Tongue (tissue), 2 donors: ENCODE results near the gene SPTBN1. TPM values are rescaled to one million over a fixed set of nuclear protein-coding genes. Genes with fewer than 3 reads are reported as not detected.
"Not testable (repeated sequence)": the region's sequence is repeated elsewhere in the genome, so short reads cannot be mapped to it uniquely, and the experiment has no call there.

ENCODE experiments used
- DNase-seq: peaks from one replicate; pipeline ENCODE4 v3.0.0-alpha.2; 2015
- total RNA-seq: library from RNA; depleted of rRNA; stranded (reverse); fragments of >200 nt; gene quantifications from one replicate; pipeline ENCODE4 v1.2.3, GENCODE V29; 2014

SPTBN1 gene
- total RNA-seq, 1 donor from 2014 or later = 402 TPM

DNA sequence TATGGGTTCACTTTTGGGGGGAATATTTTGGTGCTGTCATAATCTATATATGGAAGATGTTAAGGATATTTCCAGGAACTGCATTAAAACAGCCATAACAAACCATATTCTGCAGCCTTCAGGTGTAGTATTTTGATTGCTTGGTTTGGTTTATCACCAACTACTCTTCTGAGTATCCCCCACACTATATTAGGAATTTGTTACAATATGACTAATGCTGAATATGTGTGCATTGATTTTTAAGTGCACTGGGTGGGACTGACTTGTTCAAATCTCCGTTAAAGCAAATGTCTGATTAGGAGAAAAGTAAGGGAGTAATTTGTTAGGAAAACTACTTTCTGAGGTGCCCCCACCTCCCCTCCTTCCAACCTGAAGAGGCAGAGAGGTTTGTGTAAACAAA is 47.7 kb downstream of the SPTBN1 start:
- DNase-seq = no peak

DNA sequence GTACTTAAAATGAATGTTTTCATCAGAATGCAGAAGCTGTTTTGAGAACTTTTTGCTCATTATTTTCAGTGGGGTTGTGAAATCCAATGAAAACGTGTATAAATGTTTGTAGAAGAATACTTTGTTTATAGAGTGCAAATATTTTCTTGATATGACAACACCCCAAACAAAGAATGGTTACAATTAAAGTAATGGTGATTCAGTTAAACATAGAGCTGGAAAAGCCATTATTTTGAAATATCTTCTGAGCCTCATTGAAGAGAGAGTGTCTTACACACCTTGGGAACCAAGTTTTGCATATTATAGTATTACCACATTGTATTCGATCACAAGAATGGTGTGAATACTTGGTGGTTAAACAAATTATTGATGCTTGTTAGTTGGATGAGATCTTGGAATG is 48.7 kb downstream of the SPTBN1 start:
- no peak for DNase-seq

DNA sequence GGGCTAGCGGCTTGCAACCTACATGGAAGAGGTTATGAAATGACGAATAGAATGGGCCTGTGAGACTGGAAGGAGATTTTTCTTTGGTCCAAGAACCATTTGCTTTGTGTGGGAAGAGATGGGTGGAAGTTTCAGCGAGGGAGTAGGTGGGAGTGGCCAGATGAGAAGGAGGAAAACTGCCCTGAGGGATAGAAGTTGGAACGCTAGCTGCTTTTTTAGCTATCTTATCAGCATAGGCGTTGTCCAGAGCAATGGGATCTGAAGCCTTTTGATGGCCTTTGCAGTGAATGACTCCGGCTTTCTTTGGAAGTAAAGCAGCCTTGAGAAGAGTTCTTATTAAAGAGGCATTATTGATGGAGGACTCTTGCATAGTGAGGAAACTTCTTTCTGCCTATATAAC is 52.4 kb downstream of the SPTBN1 start:
- no peak for DNase-seq

DNA sequence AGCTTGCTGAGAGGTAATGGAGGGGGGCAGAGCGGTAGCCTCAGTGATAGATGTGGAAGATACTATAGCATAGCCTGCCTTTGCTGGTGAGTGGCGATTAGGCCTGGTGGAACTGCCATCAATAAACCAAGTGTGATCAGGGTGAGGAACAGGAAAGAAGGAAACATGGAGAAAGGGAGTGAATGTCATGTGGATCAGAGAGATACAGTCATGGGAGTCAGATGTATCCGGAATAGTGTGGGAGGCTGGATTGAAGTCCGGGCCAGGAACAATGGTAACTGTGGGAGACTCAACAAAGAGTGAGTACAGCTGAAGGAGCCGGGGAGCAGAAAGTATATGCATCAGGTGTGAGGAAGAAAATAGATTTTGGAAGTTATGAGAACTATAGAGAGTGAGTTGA is 52.9 kb downstream of the SPTBN1 start:
- not testable (repeated sequence) for DNase-seq

DNA sequence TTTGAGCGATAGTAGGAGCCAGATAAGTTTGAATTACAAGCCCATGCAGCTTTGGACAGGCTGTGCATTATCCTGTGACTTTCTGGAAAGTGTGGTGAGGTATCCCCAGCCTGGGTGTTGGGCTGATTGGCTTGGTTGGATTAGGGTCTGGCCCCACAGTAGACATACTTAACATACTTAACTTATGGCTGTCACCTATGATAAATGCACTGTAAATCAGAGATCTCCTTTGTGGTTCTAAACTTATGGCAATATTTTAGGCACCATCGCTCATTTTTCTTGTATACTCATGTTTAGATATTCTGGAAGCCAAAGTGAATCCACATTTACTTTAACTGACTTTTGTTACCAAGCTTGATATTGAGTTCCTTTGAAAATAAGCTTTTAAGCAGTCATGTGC is 54.8 kb downstream of the SPTBN1 start:
- no peak for DNase-seq

DNA sequence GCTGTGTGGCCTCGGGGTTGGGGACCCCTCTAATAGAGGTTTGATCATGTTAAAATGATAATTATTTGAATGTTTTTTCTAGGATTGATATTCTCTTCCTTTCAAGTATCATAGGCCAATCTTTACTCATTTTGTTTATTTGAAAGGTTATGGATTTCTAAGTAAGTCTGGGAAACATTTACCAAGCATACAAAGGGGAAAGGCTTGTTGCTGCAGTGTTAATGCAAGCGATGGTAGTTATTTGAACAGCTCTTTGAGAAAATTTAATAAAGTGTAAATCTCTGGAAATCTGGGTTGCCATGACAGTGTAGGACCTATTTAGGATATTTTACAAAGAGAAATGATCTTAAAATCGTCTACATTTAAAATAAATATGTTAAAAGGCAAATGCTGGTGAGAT is 56.1 kb downstream of the SPTBN1 start:
- no peak for DNase-seq

DNA sequence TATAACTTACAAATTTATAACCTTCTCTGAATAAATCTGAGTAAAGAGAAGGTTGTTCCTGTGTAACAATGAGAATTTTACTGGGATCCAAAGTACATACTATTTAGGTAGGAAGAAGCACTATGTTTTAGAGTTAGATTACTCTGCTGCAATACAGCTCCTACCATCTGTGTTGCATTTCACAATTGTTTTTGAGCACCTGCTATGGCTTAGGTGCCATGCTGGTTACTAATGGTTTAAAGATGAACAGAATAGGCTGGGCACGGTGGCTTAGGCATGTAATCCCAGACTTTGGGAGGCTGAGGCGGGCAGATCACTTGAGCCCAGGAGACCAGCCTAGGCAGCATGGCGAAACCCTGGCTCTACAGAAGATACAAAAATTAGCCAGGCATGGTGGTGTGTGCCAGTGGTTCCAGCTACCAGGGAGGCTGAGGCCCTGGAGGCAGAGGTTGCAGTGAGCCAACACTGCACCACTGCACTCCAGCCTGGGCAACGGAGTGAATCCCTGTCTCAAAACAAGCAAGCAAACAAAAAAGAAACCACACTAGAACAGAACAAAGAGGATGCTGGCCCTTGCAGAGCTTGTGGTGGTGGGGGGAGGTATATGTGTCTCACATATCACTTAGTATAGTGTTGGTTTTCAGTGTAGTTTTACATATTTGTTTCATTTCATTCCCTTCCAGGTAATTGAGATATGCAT is 56.7 kb downstream of the SPTBN1 start:
- DNase-seq = no peak

DNA sequence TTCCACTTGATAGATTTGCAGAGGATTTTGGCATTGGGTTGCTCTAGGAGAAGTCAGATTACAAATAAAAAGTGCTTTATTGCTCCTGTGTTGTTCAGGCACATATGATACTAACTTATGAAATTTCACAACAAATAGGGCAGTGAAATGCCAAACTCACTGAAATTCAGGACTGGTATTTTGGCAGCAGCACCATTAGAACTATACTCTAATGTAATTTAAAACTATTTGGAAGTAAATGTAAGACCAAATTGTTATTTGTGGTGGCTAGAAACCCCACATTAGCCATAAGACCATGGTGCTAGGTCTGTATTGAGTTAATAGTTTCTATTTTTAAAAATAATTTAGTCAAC is 57.2 kb downstream of the SPTBN1 start:
- no peak for DNase-seq

DNA sequence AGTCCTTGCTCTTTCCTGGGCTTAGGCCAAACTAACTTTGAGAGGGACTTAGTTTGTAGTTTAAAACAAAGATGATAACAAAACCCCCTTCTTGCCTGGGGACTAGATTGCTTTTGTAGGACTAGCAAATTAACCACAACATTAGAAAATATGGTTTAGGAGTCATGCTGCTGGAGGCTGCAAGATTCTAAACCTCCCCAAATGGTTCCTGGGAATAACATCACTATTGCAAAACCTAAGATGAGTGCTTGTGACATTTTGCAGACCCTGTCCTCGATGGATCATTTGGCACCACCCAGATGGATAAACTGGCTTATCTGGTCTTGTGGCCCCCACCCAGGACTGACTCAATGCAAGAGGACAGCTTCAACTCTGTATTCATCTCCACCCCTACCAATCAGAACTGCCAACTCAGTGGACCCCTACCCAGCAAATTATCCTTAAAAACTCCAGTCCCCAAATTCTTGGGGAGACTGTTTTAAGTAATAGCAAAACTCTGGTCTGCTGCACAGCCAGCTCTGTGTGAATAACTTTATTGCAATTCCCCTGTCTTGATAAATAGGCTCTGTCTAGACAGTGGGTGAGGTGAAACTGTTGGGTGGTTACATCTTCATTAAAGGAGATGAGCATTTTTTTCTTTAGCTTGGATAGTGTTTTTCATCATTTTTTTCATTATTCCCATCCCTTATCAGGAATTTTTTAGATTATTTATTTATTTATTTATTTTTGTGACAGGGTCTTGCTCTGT is 58.9 kb downstream of the SPTBN1 start:
- no peak for DNase-seq

DNA sequence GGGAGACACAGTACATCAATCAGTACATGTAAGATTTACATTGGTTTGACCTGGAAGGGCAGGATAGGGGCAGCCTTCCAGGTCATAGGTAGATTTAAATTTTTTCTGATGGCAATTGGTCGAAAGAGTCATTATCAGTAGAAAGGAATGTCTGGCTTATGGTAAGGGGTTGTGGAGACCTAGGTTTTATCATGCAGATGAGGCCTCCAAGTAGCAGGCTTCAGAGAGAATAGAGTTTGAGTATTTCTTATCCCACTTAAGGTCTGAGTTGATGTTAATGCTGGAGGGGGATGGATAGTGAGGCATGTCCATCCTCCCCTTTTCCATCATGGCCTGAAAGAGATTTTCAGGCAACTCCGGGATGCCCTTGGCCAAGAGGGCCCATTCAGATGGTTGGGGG is 60.7 kb downstream of the SPTBN1 start:
- DNase-seq = no peak

DNA sequence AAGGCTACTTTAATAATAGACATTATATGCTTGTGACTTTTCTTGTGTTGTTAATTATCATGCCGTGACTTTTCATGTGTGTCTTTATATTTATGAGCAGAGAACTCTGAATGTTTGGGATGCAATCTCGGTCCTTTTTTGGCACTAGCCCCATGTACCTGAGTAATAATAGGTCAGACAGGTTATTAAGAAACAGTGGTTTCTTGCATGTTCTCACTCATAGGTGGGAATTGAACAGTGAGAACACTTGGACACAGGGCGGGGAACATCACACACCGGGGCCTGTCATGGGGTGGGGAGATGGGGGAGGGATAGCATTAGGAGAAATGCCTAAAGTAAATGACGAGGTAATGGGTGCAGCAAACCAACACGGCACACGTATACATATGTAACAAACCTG is 61.9 kb downstream of the SPTBN1 start:
- not testable (repeated sequence) for DNase-seq

DNA sequence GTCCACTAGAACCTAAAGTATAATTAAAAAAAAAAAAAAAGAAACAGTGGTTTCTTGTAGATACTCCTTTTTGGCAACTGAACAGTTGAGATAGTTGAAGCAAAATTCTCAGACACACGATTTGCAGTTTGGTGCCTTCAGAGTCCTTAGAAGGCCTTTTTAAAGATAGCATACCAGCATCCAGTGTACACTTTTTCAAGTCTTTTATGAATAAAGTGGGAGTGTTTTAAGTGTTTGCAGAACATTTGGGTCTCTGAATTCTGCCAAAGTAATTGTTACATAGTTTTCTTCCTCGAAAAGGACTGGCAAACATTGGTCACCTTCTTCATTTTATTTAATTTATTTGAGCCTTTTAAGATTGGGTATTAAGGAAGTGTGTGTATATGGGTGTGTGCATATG is 62.3 kb downstream of the SPTBN1 start:
- no peak for DNase-seq

DNA sequence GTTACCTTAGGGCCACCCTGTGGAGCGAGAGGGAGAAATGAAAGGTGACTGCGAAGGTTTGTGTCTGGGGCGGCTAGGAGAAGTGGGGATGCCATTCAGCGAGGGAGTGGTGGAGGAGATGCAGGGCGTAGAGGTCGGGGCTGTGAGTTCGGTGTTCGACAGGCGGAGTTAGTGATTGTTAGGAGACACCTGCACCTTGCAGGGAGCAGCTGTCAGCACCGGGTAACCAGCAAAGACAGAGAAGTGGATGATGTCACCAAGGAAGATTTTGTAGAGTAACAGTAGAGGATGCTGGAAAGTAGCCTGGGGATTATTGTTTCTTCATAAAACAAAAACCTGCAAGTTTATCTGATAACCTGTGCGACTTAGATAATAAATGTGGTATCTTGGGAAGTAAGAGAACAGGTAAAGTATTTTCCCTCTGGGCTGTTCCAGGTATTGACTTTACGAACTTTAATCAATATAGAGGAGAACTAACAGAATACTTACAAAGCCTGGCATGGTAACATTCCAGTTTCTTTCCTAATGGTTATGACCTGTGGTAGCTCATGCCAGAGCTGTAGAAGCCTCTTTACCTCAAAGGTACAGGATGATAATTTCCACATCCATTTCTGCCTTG is 63.8 kb downstream of the SPTBN1 start:
- no peak for DNase-seq

DNA sequence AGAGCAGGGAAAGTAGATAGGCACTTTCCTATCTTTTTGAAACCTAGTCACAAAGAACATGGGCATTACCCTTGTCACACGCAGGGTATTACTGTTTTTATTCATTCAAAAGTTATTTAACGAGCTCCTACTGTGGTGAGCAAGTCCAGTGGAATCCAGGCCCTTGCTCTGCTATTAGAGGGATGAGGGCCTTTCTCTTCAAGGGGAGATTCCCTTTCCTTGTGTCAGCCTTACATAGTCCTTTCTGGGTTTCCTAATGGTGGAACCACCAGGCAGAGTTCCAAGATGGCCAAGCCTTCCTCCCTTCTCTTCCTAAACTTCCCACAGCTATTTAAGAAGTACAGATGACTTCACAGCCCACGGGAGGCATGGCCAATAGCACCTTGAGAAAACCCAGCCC is 64.6 kb downstream of the SPTBN1 start:
- no peak for DNase-seq

DNA sequence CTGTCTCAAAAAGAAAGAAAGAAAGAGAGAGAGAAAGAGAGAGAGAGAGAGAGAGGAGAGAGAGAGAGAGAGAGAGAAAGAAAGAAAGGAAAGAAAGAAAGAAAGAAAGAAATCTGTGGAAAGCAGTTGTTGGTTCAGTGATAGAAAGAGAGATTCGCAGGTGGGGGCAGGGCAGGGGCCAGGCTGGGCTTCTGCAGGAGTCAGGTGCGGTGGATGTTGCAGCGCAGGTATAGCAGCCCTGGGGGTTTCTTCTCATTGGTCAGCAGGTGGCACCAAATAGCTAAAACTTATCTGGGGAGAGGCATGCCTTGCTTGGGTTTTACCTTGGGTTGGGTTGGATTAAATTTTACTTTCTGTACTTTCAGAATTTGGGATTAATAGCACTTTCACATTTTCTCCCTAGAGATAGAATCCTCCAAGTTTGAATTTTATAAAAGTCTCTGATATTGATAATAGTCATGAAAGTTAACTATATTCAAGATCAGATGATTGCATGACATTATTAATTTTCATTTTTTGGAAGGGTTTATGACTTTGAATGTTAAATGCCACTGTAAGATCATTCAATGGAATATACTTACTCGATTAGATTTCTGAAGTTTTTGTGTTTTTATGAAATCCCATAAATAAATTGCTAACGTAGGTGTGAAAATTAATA is 66.6 kb downstream of the SPTBN1 start:
- peak; percentile 74 for DNase-seq

DNA sequence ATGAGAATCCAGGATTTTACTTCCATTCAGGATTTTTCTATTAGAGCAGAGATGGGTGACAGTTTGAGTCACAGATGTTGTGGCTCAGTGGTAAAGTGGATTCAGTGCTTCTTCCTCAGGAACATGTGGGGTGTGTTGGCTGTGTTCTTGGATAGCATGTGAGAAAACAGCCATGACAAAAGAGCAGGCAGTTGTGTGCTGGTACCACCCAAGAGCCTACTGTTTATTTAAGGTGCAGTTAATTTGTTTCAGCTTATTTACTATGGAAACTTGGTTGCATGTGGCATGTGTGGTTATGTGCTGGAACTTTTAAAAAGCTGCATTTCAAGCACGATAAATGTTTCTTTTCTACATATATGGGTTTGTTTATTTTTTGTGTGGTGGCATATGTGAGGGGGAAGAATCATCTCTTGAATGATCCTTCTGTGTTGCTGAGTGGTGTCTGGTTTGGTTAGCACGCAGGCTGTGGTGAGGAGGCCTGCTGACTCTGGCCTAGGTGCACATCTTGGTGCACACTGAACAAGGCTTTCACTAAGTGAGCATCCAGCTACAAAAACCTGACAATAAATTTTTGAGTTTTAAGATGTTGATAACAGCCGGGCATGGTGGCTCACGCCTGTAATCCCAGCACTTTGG is 67.3 kb downstream of the SPTBN1 start:
- no peak for DNase-seq

DNA sequence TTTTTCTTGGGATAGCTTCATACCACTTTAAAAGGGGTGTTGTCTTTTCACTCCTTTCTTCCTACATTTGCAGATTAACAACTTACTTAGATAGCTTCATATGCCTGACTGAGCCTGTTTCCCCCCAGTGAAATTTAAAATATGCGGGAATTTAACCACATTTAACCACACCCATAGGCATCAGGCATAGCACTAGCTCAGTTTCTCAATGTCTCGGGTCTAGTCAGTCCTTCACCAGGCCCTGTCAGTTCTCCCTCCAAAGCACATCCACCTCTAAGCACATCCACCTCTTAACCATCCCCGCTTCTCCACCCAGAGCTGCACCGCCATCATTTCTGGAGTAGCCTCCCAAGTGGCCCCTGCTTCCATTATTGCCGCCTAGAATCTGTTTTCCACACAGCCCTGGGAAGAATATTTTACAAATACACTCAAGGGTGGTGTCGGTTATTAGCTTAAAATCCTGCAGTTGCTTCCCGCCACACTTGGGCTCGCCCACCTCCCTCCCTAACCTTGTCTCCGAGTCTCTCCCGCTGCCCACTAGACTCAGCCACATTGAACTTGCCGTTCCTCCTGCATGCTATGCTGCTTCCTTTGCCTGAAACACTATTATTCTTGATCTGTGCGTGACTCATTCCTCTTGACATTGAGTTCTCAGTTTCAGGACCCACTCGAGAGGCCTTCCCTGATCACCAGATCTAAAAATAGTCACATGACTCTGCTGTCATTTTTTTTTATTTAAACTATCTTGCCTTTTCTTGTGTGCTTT is 68.3 kb downstream of the SPTBN1 start:
- DNase-seq = peak; percentile 34

DNA sequence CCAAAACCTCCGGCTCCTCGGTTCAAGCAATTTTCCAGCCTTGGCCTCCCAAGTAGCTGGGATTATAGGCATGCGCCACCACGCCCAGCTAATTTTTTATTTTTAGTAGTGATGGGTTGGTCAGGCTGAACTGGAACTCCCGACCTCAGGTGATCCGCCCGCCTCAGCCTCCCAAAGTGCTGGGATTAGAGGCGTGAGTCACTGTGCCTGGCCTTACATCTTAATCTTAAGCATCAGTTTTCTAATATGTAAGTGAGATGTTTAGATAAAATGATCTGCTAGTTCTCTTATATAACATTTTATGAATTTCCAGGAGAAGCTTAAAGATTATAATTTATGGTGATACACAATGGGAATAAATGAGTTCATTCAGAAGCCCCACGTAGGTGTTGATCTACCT is 69.2 kb downstream of the SPTBN1 start:
- no peak for DNase-seq

DNA sequence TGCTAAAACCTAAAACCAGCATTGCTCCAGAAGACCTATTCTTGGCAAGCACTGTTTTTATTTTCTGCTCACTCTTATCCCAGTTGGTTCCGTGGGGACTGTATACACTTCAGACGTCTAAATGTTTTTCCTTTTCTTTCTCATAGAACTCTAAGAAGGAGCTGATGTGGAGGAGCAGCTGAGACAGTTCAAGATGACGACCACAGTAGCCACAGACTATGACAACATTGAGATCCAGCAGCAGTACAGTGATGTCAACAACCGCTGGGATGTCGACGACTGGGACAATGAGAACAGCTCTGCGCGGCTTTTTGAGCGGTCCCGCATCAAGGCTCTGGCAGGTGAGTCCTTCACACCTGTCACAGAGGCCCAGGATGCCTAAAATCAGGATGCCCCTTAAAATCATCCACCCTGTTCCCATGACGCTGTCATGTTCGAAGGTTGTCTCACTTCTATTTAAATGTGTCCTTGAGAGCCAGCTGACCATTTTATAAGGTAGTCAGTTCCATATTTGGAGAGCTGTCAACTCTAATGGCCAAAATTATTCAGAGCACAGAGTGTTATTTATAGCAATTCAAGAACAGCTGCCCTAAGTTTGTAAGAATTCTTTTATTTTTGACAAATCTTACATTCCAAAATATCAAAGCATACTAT is 70.2 kb downstream of the SPTBN1 start:
- DNase-seq = no peak

DNA sequence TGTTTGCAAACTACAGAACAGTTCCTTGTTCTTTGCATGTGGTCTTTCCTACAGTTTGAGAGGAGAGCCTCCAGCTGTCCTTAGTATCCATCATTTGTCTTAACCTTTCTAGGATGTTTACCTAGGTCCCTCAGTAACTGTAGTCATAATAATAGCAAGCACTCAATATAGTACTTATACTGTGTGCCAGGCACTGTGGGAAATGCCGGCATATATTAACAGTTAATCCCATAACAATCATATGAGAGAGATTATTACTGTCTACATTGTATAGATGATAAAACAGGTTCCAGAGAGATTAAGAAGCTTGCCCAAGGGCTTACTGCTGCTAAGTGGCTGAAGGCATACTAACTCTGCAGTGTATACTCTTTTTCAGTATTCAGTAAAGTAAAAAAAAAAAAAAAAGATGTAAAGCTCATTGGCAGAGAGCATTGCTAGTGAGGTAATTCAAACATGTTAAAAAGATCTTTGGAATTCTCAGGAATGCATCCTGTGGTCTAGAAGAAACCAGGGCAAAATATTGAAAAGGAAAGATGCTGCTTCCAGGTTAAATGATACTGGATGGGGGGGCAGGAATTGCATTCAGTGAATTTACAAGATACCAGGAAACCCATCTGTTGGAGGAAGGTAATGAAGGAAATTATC is 72.3 kb downstream of the SPTBN1 start:
- DNase-seq = no peak

DNA sequence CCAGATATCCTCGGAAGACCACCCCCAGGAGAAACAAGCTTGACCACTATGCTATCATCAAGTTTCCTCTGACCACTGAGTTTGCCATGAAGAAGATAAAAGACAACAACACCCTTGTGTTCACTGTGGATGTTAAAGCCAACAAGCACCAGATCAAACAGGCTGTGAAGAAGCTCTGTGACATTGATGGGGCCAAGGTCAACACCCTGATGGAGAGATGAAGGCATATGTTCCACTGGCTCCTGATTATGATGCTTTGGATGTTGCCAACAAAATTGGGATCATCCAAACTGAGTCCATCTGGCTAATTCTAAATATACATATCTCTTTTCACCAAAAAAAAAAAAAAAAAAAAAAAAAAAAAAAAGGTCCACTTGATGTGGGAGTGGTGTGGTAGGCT is 73.4 kb downstream of the SPTBN1 start:
- not testable (repeated sequence) for DNase-seq
